BLaER1 treated with 17β-estradiol and CSF1 and Interleukin-3, amounts not matched to agents 10 nM and 100 nM (cell line): ENCODE results near the gene NADK2.

Experiments
- H3K27ac ChIP-seq, 11 experiments: shearing (Covaris generic); formaldehyde crosslinking; 2 replicates each; pipeline ENCODE4 v1.8.1; 2022
- H3K27me3 ChIP-seq, 11 experiments: shearing (Covaris generic); formaldehyde crosslinking; 2 replicates each; pipeline ENCODE4 v1.8.1; 2022
- H3K36me3 ChIP-seq, 11 experiments: shearing (Covaris generic); formaldehyde crosslinking; 2 replicates each; pipeline ENCODE4 v1.8.1; 2022
- H3K4me1 ChIP-seq, 10 experiments: shearing (Covaris generic); formaldehyde crosslinking; 2 replicates each; pipeline ENCODE4 v1.8.1; 2022
- H3K4me2 ChIP-seq, 11 experiments: shearing (Covaris generic); formaldehyde crosslinking; 2 replicates each; pipeline ENCODE4 v1.8.1; 2022
- H3K4me3 ChIP-seq, 10 experiments: shearing (Covaris generic); formaldehyde crosslinking; 2 replicates each; pipeline ENCODE4 v1.8.1; 2022
- H3K9ac ChIP-seq, 11 experiments: shearing (Covaris generic); formaldehyde crosslinking; 2 replicates each; pipeline ENCODE4 v1.8.1; 2022
- H3K9me3 ChIP-seq, 11 experiments: shearing (Covaris generic); formaldehyde crosslinking; replicated peaks in 1 of 11; 2 replicates each; pipeline ENCODE4 v1.8.1; 2022
- H4K20me1 ChIP-seq, 11 experiments: shearing (Covaris generic); formaldehyde crosslinking; 2 replicates each; pipeline ENCODE4 v1.8.1; 2022
- Cebpa-rat ChIP-seq, 11 experiments: shearing (Covaris generic); IDR thresholded peaks; 2 replicates each; pipeline ENCODE4 v1.8.1; 2022

NADK2 gene

DNA sequence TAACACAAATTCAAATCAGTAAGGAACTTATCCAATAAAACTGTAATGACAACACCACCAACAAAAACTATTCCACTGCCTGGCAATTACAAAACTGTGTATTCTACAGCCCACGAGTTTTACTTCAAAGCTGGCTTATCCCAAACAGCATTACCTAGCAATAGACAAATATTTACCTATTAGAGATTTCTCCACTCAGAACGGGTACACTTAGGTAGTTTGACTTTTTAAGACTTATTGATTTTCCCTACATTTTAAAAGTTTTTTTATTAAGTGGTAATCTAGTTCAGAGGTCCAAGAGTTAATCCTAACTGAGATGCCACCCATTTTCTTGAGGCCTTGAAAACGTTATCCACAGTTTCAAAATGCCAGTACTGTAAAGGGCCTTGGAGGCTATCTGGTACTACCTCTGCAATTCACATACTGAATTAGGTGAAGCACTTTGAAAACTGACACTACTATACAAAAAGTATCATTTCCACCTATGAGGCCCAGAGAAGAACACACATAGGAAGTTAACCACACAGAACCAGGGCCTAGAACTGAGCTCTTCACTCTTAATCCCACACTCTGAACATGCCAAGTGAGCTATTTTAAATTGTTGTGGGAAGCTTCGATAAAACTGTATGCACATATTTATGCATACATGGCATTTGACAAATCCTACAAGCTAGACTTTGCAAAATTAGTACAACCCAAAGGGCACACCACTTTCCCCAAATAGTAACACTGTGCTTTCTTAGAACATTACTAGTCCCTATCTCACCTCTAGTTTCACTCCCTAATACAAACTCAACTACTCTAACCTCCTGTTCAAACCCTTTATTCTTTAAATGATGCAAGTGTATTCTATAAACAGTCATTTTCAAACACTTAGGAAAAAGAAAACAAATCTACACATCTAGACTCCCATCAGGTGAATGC lies 2.1 kb downstream of the NADK2 start:
- peak overlapping the region; percentile 76 to 93 (median 89); a peak in 18 of 20 replicates for H3K4me3 ChIP-seq
- H3K36me3 ChIP-seq: peaks cover 0 to 19% (median 6%) of the 10 kb centered on the region in 11 experiments; a peak in 10 of 22 replicates
- H4K20me1 ChIP-seq: peaks cover 0 to 57% (median 25%) of the 10 kb centered on the region in 11 experiments; a peak in 9 of 22 replicates
- peak overlapping the region in 8 of 11 experiments; percentile 97 to 99 (median 98); a peak in 16 of 22 replicates for H3K27ac ChIP-seq
- TF ChIP-seq Cebpa-rat (IDR thresholded peaks at IDR 0.05): no peak
- peak overlapping the region; percentile 73 to 96 (median 87) for H3K4me2 ChIP-seq
- no peaks in the 10 kb centered on the region for H3K27me3 ChIP-seq
- H3K4me1 ChIP-seq: peaks cover 51 to 57% (median 54%) of the 10 kb centered on the region in 10 experiments
- peak overlapping the region; percentile 89 to 100 (median 97); a peak in 21 of 22 replicates for H3K9ac ChIP-seq
- peaks cover 0 to 2% (median 0%) of the 10 kb centered on the region in 11 experiments; a peak in 2 of 22 replicates for H3K9me3 ChIP-seq

DNA sequence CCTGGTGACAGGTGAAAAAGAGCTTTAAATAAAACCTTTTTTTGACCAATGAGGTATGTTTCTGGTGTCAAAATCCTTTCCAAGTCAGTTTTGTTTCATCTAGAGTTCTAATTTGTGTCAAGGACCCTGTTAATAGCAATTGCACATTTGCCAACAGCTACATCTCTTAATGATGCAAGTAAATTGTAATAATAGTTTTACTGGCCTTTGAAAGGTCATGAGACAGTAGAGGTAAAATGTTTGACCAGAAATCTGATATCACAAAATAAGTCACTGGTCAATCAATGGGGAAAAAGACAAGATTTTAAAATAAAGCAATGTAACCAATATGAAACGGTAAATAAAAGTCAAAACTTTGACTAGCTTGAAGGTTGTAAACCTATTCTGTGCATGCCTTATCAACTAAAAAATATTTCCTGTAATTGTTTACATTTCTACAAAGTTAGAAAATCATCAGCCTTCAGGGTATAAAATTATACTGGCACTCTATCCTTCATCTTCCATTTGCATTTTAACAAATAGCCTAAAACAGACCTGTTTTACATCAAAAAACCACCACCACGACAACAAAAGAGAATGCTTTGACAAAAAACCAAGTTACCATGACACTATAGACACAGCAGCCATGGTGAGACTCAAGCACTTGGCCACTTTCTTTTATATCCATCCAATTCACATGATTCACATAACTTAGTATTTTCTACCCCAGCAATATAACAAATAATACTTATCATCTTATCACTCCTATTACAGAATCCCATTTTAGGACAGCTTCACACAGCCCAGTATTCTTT lies 3.0 kb downstream of the NADK2 start:
- peaks cover 0 to 4% (median 0%) of the 10 kb centered on the region in 11 experiments; a peak in 2 of 22 replicates for H3K9me3 ChIP-seq
- peaks cover 0 to 28% (median 12%) of the 10 kb centered on the region in 11 experiments; a peak in 10 of 22 replicates for H3K36me3 ChIP-seq
- H3K27me3 ChIP-seq: no peaks in the 10 kb centered on the region
- peak overlapping the region in 1 of 11 experiments; percentile 98; a peak in 1 of 22 replicates for H3K27ac ChIP-seq
- peaks cover 51 to 57% (median 54%) of the 10 kb centered on the region in 10 experiments for H3K4me1 ChIP-seq
- no peak for TF ChIP-seq Cebpa-rat (IDR thresholded peaks at IDR 0.05)
- H4K20me1 ChIP-seq: peaks cover 0 to 57% (median 25%) of the 10 kb centered on the region in 11 experiments; a peak in 9 of 22 replicates
- peak overlapping the region in 7 of 10 experiments; percentile 76 to 92 (median 89); a peak in 12 of 20 replicates for H3K4me3 ChIP-seq
- H3K9ac ChIP-seq: peak overlapping the region in 2 of 11 experiments; percentile 99; a peak in 1 of 22 replicates
- peak overlapping the region; percentile 73 to 96 (median 87); a peak in 19 of 22 replicates for H3K4me2 ChIP-seq

DNA sequence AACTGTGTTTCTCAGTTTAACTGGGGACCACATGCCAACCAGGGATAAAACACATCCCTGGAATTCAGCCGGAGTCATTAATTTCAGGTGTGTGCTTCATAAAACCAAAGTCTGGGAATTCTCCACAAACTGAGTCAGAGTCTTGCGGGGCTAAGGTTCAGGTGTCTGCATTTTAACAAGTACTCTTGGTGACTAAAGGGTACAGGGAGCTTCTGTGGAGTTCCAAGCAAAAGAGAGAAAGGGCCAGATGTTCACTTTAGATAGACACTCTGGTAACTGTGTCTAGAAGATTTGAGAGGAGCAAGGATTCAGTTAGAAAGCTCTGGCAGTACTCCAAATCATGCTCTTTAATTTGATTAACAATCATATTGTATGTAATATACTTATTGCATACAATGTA lies 4.0 kb downstream of the NADK2 start:
- peaks cover 0 to 37% (median 19%) of the 10 kb centered on the region in 11 experiments; a peak in 13 of 22 replicates for H3K36me3 ChIP-seq
- no peak for TF ChIP-seq Cebpa-rat (IDR thresholded peaks at IDR 0.05)
- H3K4me2 ChIP-seq: peak overlapping the region; percentile 20 to 96 (median 87); a peak in 18 of 22 replicates
- peaks cover 0 to 63% (median 25%) of the 10 kb centered on the region in 11 experiments; a peak in 9 of 22 replicates for H4K20me1 ChIP-seq
- H3K4me1 ChIP-seq: peaks cover 47 to 52% (median 49%) of the 10 kb centered on the region in 10 experiments
- no peak overlapping the region for H3K9ac ChIP-seq
- no peak overlapping the region for H3K27ac ChIP-seq
- no peaks in the 10 kb centered on the region for H3K27me3 ChIP-seq
- H3K4me3 ChIP-seq: no peak overlapping the region; a peak in 1 of 20 replicates
- H3K9me3 ChIP-seq: peaks cover 0 to 4% (median 0%) of the 10 kb centered on the region in 11 experiments; a peak in 2 of 22 replicates

DNA sequence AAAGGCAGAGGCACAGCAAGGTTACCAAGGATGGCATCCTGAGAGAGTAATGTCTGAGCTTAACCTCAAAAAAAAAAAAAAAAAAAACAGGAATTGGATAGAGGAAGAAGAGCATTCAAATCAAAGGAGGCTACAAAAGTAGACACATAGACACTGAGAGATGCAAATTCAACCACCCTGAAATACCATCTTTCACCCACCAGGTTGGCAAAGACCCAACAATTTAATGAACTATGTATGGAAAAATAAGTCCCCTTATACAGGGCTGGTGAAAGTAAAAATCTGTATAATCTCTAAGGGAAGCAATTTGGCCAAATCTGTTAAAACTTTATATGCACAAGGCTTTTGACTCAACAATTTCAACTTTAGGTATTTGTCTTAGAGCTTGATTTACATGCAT lies 4.9 kb downstream of the NADK2 start:
- Histone ChIP-seq H3K4me1 (peaks cover 41 to 47% (median 45%) of the 10 kb centered on the region in 10 experiments), H3K9ac (no peak overlapping the region), H3K9me3 (0 out of 22 replicates have a peak, but pooled peaks cover 0 to 4% (median 0%) of the 10 kb centered on the region in 11 experiments), H3K27ac (no peak overlapping the region), H3K27me3 (no peaks in the 10 kb centered on the region), H4K20me1 (peaks cover 0 to 72% (median 25%) of the 10 kb centered on the region in 11 experiments; a peak in 10 of 22 replicates), H3K4me3 (no peak overlapping the region), H3K36me3 (peaks cover 0 to 43% (median 20%) of the 10 kb centered on the region in 11 experiments; a peak in 13 of 22 replicates), H3K4me2 (peak overlapping the region; percentile 10 to 96 (median 73); a peak in 19 of 22 replicates)
- TF ChIP-seq Cebpa-rat (IDR thresholded peaks at IDR 0.05): no peak

DNA sequence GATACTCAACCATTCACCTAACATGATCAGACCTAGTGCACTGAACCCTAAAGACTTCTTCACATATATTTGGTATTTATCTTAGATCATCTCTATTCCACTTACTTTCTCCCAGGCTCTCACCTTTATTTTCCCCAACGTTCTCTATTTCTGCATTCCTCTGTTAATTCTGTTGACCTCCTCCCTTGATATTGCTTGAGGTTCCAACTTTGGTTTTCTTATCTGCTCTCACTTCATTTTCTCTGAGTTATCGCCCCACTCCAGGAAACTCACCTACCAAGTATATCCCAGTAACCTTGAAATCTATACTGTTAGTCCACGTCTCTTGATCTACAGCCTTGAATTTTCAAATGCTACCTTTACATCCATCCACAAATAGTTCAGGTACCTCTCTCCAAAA lies 9.2 kb downstream of the NADK2 start:
- Histone ChIP-seq H3K9me3 (peaks cover 0 to 4% (median 0%) of the 10 kb centered on the region in 11 experiments; a peak in 1 of 22 replicates), H3K27ac (no peak overlapping the region), H3K36me3 (peaks cover 0 to 84% (median 26%) of the 10 kb centered on the region in 11 experiments; a peak in 16 of 22 replicates), H3K4me1 (peaks cover 11 to 19% (median 15%) of the 10 kb centered on the region in 10 experiments; a peak in 19 of 20 replicates), H3K27me3 (no peaks in the 10 kb centered on the region), H3K4me3 (no peak overlapping the region), H3K9ac (no peak overlapping the region), H4K20me1 (peaks cover 0 to 72% (median 3%) of the 10 kb centered on the region in 11 experiments; a peak in 10 of 22 replicates), H3K4me2 (no peak overlapping the region)
- no peak for TF ChIP-seq Cebpa-rat (IDR thresholded peaks at IDR 0.05)

DNA sequence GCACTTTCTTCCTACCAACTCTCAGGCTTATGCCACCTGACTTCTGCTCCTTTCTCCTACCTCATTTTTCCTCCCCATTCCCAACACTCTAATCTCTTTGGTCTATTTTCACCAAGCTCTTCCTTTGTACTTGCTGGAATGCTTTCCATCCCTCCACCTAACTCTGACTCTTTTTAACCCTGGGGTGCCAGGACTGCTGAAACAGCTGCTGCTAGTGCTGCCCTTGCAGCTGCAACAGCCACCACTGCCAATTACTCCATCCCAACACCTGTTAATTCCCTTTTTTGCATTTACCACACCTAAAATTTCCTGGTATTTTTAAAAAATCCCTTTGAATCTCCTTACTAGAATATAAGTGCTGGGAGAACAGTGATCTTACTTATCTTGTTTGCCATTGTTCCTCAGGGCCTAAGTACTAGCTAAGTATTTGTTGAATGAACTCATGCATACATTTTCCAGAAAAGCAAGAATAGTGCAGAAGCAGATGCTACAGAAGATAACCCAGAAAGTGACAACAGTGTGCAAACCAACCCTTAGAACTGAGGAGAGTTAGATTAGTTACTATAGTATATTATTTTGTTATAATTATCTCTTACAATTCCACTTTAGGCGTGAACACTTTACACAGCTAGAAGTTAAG lies 11.5 kb downstream of the NADK2 start:
- TF ChIP-seq Cebpa-rat (IDR thresholded peaks at IDR 0.05): no peak
- Histone ChIP-seq H3K9ac (no peak overlapping the region), H3K9me3 (peaks cover 0 to 4% (median 0%) of the 10 kb centered on the region in 11 experiments; a peak in 1 of 22 replicates), H3K27me3 (no peaks in the 10 kb centered on the region), H3K4me2 (no peak overlapping the region), H3K27ac (no peak overlapping the region), H3K36me3 (peaks cover 12 to 94% (median 43%) of the 10 kb centered on the region in 11 experiments), H3K4me3 (no peak overlapping the region), H4K20me1 (peaks cover 0 to 56% (median 0%) of the 10 kb centered on the region in 11 experiments; a peak in 7 of 22 replicates), H3K4me1 (0 out of 20 replicates have a peak, but pooled peaks cover 0 to 5% (median 0%) of the 10 kb centered on the region in 10 experiments)

DNA sequence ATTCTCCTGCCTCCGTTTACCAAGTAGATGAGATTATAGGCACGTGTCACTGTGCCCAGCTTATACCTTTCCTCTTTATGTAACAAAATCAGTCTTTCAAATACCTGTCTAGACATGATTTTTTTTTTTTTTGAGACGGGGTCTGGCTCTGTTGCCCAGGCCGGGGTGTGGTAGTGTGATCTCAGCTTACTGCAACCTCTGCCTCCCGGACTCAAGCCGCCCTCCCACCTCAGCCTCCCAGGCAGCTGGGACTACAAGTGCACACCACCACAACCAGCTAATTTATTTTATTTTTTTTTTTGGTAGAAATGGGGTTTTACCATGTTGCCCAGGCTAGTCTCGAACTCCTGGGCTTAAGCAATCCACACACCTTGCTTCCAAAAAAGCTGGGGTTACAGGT lies 13.2 kb downstream of the NADK2 start:
- no peak overlapping the region for H3K9ac ChIP-seq
- no peak overlapping the region for H3K4me2 ChIP-seq
- H4K20me1 ChIP-seq: peaks cover 0 to 51% (median 0%) of the 10 kb centered on the region in 11 experiments; a peak in 7 of 22 replicates
- H3K27ac ChIP-seq: no peak overlapping the region
- no peak overlapping the region for H3K4me3 ChIP-seq
- peaks cover 0 to 8% (median 4%) of the 10 kb centered on the region in 10 experiments; a peak in 8 of 20 replicates for H3K4me1 ChIP-seq
- H3K27me3 ChIP-seq: no peaks in the 10 kb centered on the region
- TF ChIP-seq Cebpa-rat (IDR thresholded peaks at IDR 0.05): no peak
- H3K9me3 ChIP-seq: peaks cover 0 to 16% (median 0%) of the 10 kb centered on the region in 11 experiments; a peak in 3 of 22 replicates
- peaks cover 20 to 94% (median 48%) of the 10 kb centered on the region in 11 experiments for H3K36me3 ChIP-seq
